Hindlimb muscle (tissue), 1 donor: ENCODE results near the gene KRT84. TPM values are rescaled to one million over a fixed set of nuclear protein-coding genes. Genes with fewer than 3 reads are reported as not detected.

ENCODE experiments used
- DNase-seq: peaks from one replicate; pipeline ENCODE4 v3.0.0-alpha.2; 2013
- polyA plus RNA-seq: library from polyadenylated mRNA; unstranded; fragments of 120-200 nt; gene quantifications from one replicate; pipeline ENCODE4 v1.2.1, GENCODE V29; 2013; ENCODE audit not compliant: insufficient read length

Gene KRT84
- polyA plus RNA-seq, 1 donor: not detected

- no peak for DNase-seq
Observed at GRCh38 chr12:52382854-52383253, 2.6 kb downstream of the KRT84 start.

DNA sequence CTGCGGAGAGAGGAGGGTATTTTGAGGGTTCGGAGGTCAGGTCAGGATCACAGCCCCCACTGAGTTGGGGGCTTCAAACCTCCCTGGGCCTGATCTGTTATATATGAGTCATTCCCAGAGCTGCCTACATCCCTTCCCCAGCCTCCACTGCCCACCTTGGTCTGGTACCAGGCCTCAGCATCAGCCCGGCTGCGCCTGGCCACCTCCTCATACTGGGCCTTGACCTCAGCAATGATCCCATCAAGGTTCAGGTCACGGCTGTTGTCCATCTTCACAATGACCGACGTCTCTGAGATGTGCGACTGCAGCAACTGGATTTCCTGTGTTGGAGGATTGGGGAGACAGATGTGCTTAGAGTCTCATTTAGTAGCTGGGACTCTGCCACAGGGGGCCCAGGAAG is 4.2 kb downstream of the KRT84 start:
- DNase-seq: no peak

DNA sequence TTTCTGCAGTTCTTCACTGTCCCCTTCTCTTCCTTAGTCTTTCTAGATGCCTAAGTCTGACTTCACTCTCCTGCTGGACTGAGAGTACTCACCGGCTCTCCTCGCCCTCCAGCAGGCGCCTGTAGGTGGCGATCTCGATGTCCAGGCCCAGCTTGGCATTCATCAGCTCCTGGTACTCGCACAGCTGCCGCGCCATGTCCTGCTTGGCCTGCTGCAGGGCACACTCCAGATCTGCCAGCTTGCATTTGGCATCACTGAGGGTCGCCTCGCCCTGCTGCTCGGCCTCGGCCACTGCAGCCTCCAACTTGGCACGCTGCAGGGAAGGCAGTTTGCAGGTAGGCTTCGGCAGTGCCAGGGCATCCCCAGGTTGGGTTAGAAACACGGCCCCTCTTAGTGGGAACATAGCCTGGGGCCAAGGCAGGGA is 5.2 kb downstream of the KRT84 start:
- no peak for DNase-seq

GRCh38 chr12:52379536-52379935 is 5.9 kb downstream of the KRT84 start:
- no peak for DNase-seq

DNA sequence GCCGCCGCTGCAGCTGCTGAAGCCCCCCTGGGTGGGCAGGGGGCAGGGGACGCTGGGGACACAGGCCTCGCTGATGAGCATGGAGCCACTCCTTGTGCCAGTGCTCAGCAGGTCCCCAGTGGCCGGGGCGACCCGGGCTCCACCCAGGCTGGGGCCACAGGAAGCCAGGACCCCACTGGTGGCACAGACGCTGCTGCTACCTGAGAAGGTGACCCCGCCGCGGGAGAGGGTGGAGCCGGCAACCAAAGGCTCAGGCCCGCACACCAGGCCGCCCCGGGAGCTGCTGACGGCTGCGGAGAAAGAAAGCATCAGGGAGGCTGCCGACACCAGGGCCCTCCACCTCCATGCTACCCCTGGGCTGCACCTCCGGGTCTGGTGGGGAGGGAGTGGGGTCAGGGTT is 7.4 kb downstream of the KRT84 start:
- no peak for DNase-seq

GRCh38 chr12:52377266-52377665 is 8.2 kb downstream of the KRT84 start:
- no peak for DNase-seq

DNA sequence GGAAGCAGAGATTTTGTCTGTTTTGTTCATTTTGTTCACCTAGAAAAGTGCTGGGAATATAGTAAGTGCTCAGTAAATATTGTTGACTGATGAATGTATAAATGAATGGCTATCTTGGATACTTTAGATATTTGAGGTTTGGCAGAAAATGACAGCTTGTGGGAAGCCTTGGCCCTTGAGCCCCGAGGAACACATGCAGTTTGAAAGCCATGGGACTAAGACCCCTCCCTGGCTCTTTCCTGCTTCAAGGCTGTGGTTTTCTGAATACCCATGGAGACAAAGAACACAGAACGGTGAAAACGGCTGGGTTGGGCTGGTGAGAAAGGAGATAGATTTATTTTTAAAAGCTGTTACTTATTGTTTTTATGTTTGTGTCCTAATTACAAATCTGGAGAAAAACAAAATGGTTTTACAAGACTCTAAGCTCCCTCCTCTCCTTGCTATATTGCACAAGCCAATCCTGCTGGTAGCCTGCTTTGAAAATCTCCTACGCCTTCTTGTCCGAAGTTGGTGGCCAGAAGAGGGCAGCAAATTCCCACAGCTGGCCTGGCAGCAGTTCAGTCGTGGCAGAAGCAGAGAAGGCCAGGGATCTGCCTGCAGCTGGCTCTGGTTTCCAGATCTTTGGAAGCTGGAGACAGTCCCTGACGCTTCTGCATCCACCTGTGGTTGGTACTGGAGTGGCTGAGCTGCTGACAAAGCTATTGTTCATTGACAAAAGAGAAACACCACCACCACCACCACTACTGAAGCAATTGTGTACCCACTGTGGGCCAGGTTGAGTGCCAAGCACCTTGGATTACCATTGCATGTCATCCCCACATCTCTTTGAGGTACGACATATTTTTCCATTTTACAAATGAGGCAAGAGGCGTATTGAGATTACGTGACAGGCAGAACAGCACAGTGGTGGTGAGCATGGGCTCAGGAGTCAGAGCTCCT is 13.0 kb downstream of the KRT84 start:
- DNase-seq: peak; percentile 70

- DNase-seq: no peak
Observed at GRCh38 chr12:52371716-52372115, 13.7 kb downstream of the KRT84 start.

GRCh38 chr12:52370926-52371608 is 14.4 kb downstream of the KRT84 start:
- peak; percentile 83 for DNase-seq

DNA sequence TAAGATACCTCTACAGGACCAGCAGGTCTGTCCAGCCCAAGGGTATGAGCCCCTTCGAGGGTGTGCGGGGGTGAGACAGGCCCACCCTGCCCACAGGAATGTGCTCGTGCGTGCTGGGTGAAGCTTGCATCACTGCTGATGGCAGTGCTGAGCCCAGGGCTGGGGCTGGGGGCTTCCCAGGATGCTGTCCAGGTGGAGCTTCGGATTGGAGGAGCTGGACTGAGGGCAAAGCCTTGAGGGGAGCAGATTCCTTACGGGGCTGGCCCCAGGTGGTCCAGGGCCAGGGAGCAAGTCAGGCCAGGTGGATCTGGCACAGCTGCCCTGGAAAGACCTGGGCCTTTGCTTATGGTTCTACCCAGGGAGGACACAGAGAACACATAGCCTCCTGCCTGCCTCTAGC is 15.6 kb downstream of the KRT84 start:
- DNase-seq: no peak

DNA sequence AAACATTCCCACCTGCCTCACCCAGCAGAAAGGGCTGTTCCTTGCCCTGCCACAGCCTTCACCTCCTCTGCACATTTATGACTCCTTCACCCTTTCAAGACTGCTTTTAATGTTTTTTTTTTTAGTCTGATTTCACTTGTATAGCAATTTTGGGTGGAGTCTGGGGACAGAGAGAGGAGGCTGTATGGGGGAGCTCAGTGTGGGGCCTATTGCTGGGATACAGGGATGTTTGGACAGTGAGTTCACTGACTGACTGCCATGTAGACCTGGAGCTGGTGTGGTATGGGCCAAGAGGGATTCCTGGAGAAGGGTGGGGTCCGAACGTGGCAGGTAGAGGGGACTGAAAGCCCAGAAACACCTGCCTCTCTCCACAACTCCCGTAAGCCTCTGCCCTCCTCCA is 16.2 kb downstream of the KRT84 start:
- DNase-seq: no peak

DNA sequence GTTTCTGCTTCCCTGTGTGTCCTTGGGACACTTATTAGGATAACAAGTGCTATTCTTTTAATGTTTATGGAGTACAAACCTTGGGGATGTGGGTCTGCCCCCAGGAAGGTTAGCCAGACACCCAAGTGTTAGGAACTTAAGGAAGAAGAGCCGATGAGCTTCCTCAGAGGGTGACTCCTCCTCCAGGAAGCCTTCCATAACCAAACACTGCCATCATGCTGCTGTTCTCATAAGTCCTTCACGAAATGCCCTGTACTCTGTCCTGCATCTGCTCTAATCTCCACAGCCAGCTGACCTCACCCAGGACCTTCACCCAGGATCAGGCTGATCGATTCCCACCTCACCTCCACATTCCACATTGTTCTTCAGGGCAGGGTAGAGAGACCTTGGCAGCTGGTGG is 16.9 kb downstream of the KRT84 start:
- DNase-seq: no peak

GRCh38 chr12:52367876-52368275 is 17.6 kb downstream of the KRT84 start:
- DNase-seq: no peak

DNA sequence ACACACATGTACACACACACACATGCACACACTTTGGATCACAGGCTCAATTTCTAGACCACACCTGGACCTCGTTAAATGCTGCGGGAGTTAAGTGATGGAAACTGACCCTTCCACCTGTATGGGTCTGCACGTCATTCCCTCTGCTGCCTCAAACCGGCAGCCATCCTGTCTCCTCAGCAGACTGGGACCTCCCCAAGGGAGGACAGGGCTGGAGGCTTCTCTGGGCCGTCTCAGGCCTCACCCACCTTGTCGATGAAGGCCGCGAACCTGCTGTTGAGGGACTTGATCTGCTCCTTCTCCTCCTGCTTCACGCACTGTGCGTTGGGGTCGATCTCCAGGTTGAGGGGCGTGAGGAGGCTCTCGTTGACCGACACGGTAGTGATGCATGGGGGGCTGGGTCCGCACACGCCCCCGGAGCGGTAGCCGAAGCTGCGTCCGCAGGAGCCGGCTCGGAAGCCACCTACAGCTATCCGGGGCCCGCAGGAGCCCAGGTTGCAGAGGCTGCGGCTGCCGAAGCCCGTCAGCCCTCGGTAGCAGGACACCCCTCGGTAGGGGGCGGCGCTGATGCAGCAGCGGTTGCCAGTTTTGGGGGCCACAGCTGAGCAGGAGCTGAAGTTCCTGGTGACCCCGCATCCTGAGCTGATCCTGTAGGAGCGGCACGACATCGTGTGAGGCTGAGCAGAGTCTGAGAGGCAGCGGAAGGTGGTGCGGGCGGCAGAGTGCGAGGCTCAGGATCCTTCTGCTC is 18.5 kb downstream of the KRT84 start, which contains the start of gene KRT85:
TSS of gene KRT85 (minus strand) at position 744 of the 748 bp plus-strand sequence. CDS start at position 668, 76 bp downstream.
- no peak for DNase-seq

GRCh38 chr12:52364901-52365489 is 20.5 kb downstream of the KRT84 start:
- DNase-seq: no peak

- no peak for DNase-seq
Observed at GRCh38 chr12:52364061-52364460, 21.4 kb downstream of the KRT84 start.

DNA sequence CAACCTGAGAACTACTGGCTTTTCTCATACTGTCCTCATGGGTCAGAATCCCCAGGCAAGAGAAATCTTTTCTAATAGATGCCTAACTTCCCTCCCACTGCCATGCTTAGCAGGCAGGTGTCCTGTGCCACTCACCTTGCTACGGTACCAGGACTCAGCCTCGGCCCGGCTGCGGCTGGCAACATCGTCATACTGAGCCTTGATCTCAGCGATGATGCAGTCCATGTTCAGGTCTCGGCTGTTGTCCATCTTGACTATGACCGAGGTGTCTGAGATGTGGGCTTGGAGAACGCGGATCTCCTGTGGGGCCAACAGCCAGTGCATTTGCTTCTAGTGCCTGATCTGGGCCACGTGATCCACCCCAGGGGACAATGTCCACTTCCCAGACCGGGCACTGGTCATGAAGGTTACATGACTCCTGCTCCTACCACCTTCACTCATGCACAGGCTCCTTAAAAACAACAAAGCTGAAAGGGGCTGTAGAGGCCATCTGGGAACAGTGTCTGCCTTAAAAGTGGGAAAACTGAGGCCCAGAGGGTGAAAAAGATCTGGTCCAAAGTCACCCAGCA is 22.3 kb downstream of the KRT84 start:
- DNase-seq: no peak

- no peak for DNase-seq
Observed at GRCh38 chr12:52362118-52362726, 23.2 kb downstream of the KRT84 start.

GRCh38 chr12:52361553-52361952 is 23.9 kb downstream of the KRT84 start:
- no peak for DNase-seq

DNA sequence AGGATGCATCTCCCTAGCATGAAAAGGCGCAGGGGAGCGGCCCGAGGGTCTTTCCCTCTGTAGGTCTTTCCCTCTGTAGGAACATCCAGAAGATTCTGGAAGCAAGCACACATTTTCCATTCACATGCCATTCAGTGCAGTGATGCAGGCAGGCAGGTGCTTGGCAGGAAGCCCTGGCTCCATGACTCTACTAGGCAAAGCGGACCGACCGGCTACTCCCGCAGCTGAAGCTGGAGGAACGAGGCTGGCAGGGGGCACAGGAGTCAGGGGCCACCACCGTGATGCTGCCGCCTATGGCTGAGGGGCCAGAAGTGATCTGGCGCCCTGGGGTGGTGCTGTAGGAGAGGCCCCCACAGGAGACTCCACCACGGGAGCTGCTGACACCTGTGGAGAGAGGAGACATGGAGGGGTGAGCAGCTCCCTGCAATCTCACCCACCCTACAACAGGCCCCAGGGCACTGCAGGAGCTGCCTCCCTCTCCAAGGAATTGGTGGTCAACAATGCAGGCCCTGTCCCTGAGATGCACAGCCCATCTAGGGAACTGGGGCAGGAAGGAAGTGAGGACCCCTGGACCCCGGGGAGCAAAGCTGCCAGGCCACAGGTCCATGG is 24.7 kb downstream of the KRT84 start:
- no peak for DNase-seq

GRCh38 chr12:52360106-52360662 is 25.3 kb downstream of the KRT84 start:
- DNase-seq: no peak
